ENCODE results near the gene AGBL5.

DNA sequence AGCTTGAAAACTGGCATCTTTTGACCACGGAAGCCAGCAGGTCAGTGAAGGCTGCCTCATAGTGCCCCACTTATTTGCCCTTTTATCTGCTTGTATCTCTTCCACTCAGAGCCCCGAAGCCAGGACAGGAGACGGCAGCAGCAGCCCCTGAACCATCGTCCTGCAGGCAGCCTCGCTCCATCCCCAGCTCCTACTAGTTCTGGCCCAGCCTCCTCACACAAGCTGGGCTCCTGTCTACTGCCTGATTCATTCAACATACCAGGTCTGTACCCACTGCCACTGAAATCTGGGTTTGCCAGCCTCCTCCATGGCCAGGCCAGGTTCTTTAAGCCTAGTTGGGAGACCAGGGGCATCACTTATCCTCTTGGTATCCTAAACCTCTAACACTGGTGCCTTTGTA is 15.9 kb downstream of the AGBL5 start:
- no peak for TF ChIP-seq EZH2 (IDR thresholded peaks at IDR 0.05; ENCODE audit: borderline replicate concordance, low read depth, low read length, severe bottlenecking)
- TF ChIP-seq, protein P1, sequence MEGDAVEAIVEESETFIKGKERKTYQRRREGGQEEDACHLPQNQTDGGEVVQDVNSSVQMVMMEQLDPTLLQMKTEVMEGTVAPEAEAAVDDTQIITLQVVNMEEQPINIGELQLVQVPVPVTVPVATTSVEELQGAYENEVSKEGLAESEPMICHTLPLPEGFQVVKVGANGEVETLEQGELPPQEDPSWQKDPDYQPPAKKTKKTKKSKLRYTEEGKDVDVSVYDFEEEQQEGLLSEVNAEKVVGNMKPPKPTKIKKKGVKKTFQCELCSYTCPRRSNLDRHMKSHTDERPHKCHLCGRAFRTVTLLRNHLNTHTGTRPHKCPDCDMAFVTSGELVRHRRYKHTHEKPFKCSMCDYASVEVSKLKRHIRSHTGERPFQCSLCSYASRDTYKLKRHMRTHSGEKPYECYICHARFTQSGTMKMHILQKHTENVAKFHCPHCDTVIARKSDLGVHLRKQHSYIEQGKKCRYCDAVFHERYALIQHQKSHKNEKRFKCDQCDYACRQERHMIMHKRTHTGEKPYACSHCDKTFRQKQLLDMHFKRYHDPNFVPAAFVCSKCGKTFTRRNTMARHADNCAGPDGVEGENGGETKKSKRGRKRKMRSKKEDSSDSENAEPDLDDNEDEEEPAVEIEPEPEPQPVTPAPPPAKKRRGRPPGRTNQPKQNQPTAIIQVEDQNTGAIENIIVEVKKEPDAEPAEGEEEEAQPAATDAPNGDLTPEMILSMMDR (IDR thresholded peaks at IDR 0.05; ENCODE audit: borderline replicate concordance, extremely low read depth, low read length, poor library complexity, severe bottlenecking), result no peak

Data from DND-41 (cell line).